Neural cell (in vitro differentiated cells): Measurements from ENCODE around the gene HOXB9. TPM values are rescaled to one million over a fixed set of nuclear protein-coding genes. Genes with fewer than 3 reads are reported as not detected.

Source experiments
- polyA plus RNA-seq: library from polyadenylated mRNA; depleted of rRNA; stranded (reverse); fragments of >200 nt; gene quantifications from 2 replicates; pipeline ENCODE4 v1.2.3, GENCODE V29; 2014
- small RNA-seq, 3 experiments: library from RNA; depleted of rRNA; stranded (forward); fragments of <200 nt; gene quantifications; one replicate each; pipeline ENCODE3, GENCODE V24; 2012

The HOXB9 gene
- polyA plus RNA-seq, 1 donor from 2014 or later: not detected

Small RNA genes within 50 kb of the gene (small RNA-seq; reads per million reads assigned to genes)
- 0 reads per million in 3 experiments for gene MIR196A1

Other genes starting within 250 kb of the HOXB9 start
- gene SKAP1, start 196.1 kb downstream of the HOXB9 start, polyA plus RNA-seq: 0.63 TPM in 1 of 2 replicates, not detected in the other
- gene HOXB1, start 95.3 kb downstream of the HOXB9 start, polyA plus RNA-seq: not detected in 2 replicates
- not detected in 2 replicates for gene HOXB2, start 81.2 kb downstream of the HOXB9 start, polyA plus RNA-seq
- gene HOXB4, start 48.0 kb downstream of the HOXB9 start, polyA plus RNA-seq: not detected in 2 replicates
- gene HOXB3, start 36.1 kb downstream of the HOXB9 start, polyA plus RNA-seq: not detected in 2 replicates
- not detected in 2 replicates for gene HOXB5, start 32.6 kb downstream of the HOXB9 start, polyA plus RNA-seq
- gene HOXB6, start 21.4 kb downstream of the HOXB9 start, polyA plus RNA-seq: not detected in 2 replicates
- not detected in 2 replicates for gene HOXB7, start 15.3 kb downstream of the HOXB9 start, polyA plus RNA-seq
- gene HOXB8, start 11.1 kb downstream of the HOXB9 start, polyA plus RNA-seq: not detected in 2 replicates
- gene PRAC1, start 96.2 kb upstream of the HOXB9 start, polyA plus RNA-seq: not detected in 2 replicates
- not detected in 2 replicates for gene PRAC2, start 96.8 kb upstream of the HOXB9 start, polyA plus RNA-seq
- not detected in 2 replicates for gene HOXB13, start 102.4 kb upstream of the HOXB9 start, polyA plus RNA-seq
- not detected in 2 replicates for gene TTLL6, start 190.9 kb upstream of the HOXB9 start, polyA plus RNA-seq
- gene CALCOCO2, start 204.7 kb upstream of the HOXB9 start, polyA plus RNA-seq: 4.5 and 16.1 TPM in 2 replicates